Neural progenitor cell (in vitro differentiated cells): ENCODE results near the gene PLXNB1. TPM values are rescaled to one million over a fixed set of nuclear protein-coding genes. Genes with fewer than 3 reads are reported as not detected.

Source experiments
- DNase-seq: peaks from one replicate; pipeline ENCODE4 v3.0.0-alpha.2; 2016; ENCODE audit warnings: low spot score
- H2AFZ ChIP-seq: fragments of 200-600 bp; sonication (generic); replicated peaks from 2 replicates; pipeline ENCODE4 v1.6.1; 2016; ENCODE audit warnings: antibody characterized with exemption
- H3F3A ChIP-seq: fragments of 200-600 bp; sonication (generic); 2 replicates; pipeline ENCODE4 v1.6.1; 2016; ENCODE audit warnings: antibody characterized with exemption, low read depth
- H3K27ac ChIP-seq: fragments of 200-600 bp; sonication (generic); 2 replicates; pipeline ENCODE4 v1.5.1; 2016; ENCODE audit warnings: mild to moderate bottlenecking
- H3K27me3 ChIP-seq: fragments of 200-600 bp; sonication (generic); 2 replicates; pipeline ENCODE4 v1.6.1; 2016; ENCODE audit warnings: mild to moderate bottlenecking, moderate library complexity
- H3K36me3 ChIP-seq: fragments of 200-600 bp; sonication (generic); 2 replicates; pipeline ENCODE4 v1.5.1; 2016
- H3K4me1 ChIP-seq: fragments of 200-600 bp; sonication (generic); 2 replicates; pipeline ENCODE4 v1.6.1; 2016; ENCODE audit warnings: mixed run types
- H3K4me2 ChIP-seq: fragments of 200-600 bp; sonication (generic); 2 replicates; pipeline ENCODE4 v1.6.1; 2016
- H3K4me3 ChIP-seq: fragments of 200-600 bp; sonication (generic); 2 replicates; pipeline ENCODE4 v1.5.1; 2016
- H3K79me2 ChIP-seq: fragments of 200-600 bp; sonication (generic); 2 replicates; pipeline ENCODE4 v1.6.1; 2016; ENCODE audit warnings: low read depth
- H3K9ac ChIP-seq: fragments of 200-600 bp; sonication (generic); 2 replicates; pipeline ENCODE4 v1.6.1; 2016
- H3K9me3 ChIP-seq: fragments of 200-600 bp; sonication (generic); 2 replicates; pipeline ENCODE4 v1.5.1; 2016; ENCODE audit warnings: low read depth
- H4K20me1 ChIP-seq: fragments of 200-600 bp; sonication (generic); 2 replicates; pipeline ENCODE4 v1.6.1; 2016; ENCODE audit warnings: low read depth
- H3K27ac Mint-ChIP-seq: 3 replicates; pipeline ENCODE4 v1.8.0; 2021; ENCODE audit warnings: mixed read lengths
- H3K27me3 Mint-ChIP-seq: 2 replicates; pipeline ENCODE4 v1.8.0; 2022; ENCODE audit warnings: low read depth, mild to moderate bottlenecking, inconsistent platforms, moderate library complexity, mixed read lengths; ENCODE audit not compliant: insufficient read depth
- H3K36me3 Mint-ChIP-seq: 3 replicates; pipeline ENCODE4 v1.8.0; 2021; ENCODE audit warnings: mixed read lengths
- H3K4me1 Mint-ChIP-seq: 3 replicates; pipeline ENCODE4 v1.8.0; 2021; ENCODE audit warnings: mixed read lengths
- H3K4me3 Mint-ChIP-seq: 3 replicates; pipeline ENCODE4 v1.8.0; 2021; ENCODE audit warnings: mild to moderate bottlenecking, moderate library complexity, mixed read lengths
- H3K9me3 Mint-ChIP-seq: 3 replicates; pipeline ENCODE4 v1.8.0; 2020; ENCODE audit warnings: mixed read lengths
- EZH2 ChIP-seq: fragments of 200-600 bp; sonication (generic); IDR thresholded peaks from 2 replicates; pipeline ENCODE4 v1.6.1; 2017; ENCODE audit warnings: antibody characterized with exemption, mild to moderate bottlenecking, moderate library complexity
- EZH2phosphoT487 ChIP-seq: fragments of 200-600 bp; sonication (generic); IDR thresholded peaks from 2 replicates; pipeline ENCODE4 v1.6.1; 2017; ENCODE audit warnings: antibody characterized with exemption
- total RNA-seq: library from RNA; depleted of rRNA; stranded (reverse); fragments of >200 nt; gene quantifications from 2 replicates; pipeline ENCODE4 v1.2.3, GENCODE V29; 2015; ENCODE audit warnings: low replicate concordance
- TF ChIP-seq, protein P1 (sequence below): fragments of 200-600 bp; sonication (generic); IDR thresholded peaks from 2 replicates; pipeline ENCODE4 v1.5.1; 2017; ENCODE audit warnings: antibody characterized with exemption, mild to moderate bottlenecking

The PLXNB1 gene
- total RNA-seq, 1 donor from 2014 or later: 53.6 TPM

DNA sequence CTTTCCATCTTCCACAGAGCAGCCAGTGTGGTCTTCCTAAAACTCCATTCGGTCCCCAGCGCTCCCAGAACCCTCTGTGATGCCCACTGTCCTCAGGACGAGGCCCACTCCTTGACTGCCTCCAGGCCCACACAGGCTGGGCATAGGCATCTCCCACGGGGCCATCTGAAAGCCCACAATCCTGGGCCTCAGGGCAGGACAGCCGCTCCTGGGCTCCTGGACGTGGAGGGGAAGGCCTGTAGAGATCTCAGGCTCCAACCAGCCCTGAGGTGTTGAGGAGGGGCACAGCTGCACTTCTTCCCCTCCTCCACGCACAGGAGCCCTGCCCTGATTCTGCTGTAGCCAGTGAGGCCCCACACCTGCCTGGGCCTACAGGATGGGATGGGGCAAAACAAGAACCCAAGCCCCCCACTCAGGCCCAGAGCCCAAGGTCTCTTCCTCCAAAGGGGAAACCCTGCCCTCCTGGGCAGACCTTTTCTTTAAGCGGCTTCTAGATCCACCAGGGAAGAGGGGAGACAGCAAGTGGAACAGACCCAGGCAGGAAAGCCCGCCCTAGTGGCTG, 48.2 kb upstream of the PLXNB1 start:
- no peaks in the 10 kb centered on the region for H3K27me3 ChIP-seq
- H3K36me3 ChIP-seq: no peaks in the 10 kb centered on the region
- no peak overlapping the region for H3K27ac ChIP-seq
- H3K4me3 ChIP-seq: no peak overlapping the region
- H3K36me3 Mint-ChIP-seq: peaks cover 3% of the 10 kb centered on the region
- no peak overlapping the region for H2AFZ ChIP-seq
- no peaks in the 10 kb centered on the region for H3K9me3 Mint-ChIP-seq
- peaks cover 25% of the 10 kb centered on the region for H3F3A ChIP-seq
- H3K4me3 Mint-ChIP-seq: no peak overlapping the region
- TF ChIP-seq EZH2: no peak
- no peak for TF ChIP-seq EZH2phosphoT487
- TF ChIP-seq, protein P1, sequence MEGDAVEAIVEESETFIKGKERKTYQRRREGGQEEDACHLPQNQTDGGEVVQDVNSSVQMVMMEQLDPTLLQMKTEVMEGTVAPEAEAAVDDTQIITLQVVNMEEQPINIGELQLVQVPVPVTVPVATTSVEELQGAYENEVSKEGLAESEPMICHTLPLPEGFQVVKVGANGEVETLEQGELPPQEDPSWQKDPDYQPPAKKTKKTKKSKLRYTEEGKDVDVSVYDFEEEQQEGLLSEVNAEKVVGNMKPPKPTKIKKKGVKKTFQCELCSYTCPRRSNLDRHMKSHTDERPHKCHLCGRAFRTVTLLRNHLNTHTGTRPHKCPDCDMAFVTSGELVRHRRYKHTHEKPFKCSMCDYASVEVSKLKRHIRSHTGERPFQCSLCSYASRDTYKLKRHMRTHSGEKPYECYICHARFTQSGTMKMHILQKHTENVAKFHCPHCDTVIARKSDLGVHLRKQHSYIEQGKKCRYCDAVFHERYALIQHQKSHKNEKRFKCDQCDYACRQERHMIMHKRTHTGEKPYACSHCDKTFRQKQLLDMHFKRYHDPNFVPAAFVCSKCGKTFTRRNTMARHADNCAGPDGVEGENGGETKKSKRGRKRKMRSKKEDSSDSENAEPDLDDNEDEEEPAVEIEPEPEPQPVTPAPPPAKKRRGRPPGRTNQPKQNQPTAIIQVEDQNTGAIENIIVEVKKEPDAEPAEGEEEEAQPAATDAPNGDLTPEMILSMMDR: no peak
- no peaks in the 10 kb centered on the region for H3K79me2 ChIP-seq
- no peaks in the 10 kb centered on the region for H3K27me3 Mint-ChIP-seq
- no peak for DNase-seq
- H3K27ac Mint-ChIP-seq: peak overlapping the region; percentile 78
- H3K9ac ChIP-seq: no peak overlapping the region
- peaks cover 20% of the 10 kb centered on the region for H3K4me1 ChIP-seq
- H3K4me1 Mint-ChIP-seq: peaks cover 21% of the 10 kb centered on the region
- no peak overlapping the region for H3K4me2 ChIP-seq
- no peaks in the 10 kb centered on the region for H4K20me1 ChIP-seq
- H3K9me3 ChIP-seq: no peaks in the 10 kb centered on the region

DNA sequence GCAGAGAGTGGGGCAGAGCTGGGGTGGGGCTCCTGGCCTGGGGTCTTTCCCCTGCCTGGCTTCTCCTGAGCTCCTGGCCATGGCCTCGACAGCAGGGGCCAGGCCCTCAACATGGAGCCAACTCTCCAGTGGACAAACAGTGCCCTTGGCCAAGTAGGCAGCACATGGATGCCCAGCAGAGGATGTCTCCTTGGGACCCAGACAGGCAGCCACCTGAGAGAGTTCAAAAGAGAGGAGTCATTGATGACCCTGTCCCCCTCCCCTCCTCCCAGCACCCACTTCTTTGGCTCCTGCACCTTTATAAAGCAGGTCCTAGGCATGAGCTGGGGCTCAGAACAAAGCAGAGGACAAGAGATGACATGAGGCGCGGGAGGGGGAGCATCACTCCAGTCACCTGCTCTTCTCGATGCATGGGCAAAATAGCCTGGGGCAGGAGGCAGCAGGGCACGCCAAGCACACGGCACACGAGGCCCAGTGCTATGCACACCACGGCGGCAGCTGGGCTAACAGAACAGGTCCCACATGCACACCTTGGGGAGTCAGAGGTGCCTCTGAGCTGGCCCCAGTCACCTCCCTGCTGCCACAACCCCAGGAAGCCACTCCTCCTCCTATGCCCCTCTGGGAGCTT, 46.7 kb upstream of the PLXNB1 start:
- Histone ChIP-seq H3K27me3 (no peaks in the 10 kb centered on the region), H3K4me1 (peaks cover 29% of the 10 kb centered on the region), H3K4me2 (no peak overlapping the region), H3K36me3 (no peaks in the 10 kb centered on the region), H4K20me1 (no peaks in the 10 kb centered on the region), H3F3A (peaks cover 29% of the 10 kb centered on the region), H3K4me3 (no peak overlapping the region), H3K27ac (no peak overlapping the region), H3K9ac (no peak overlapping the region), H3K79me2 (peaks cover 14% of the 10 kb centered on the region), H3K9me3 (no peaks in the 10 kb centered on the region), H2AFZ (no peak overlapping the region)
- no peaks in the 10 kb centered on the region for H3K27me3 Mint-ChIP-seq
- no peak for DNase-seq
- H3K4me1 Mint-ChIP-seq: peaks cover 26% of the 10 kb centered on the region
- no peak overlapping the region for H3K4me3 Mint-ChIP-seq
- H3K27ac Mint-ChIP-seq: no peak overlapping the region
- no peaks in the 10 kb centered on the region for H3K9me3 Mint-ChIP-seq
- TF ChIP-seq, protein P1: no peak
- TF ChIP-seq EZH2phosphoT487: no peak
- TF ChIP-seq EZH2: no peak
- peaks cover 3% of the 10 kb centered on the region for H3K36me3 Mint-ChIP-seq

DNA sequence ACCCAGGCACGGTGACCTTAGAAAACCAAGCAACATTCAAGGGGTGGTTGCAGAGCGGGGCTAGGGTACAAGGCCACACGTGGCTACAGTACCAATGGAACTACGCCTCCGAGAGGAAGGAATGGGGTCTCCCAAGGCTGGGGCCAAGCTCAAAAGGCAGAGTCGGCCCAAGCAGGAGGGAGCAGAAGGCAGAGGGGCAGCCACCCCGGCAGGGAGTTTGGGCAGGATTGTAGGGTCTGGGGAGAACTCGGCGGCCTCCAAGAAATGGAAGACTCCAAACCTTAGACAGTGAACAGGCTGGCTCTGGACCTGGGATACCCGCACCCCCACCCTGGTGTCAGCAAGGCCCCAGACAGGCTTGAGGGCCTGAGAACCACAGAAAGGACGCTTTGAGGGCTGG, 45.3 kb upstream of the PLXNB1 start:
- Histone ChIP-seq H2AFZ (no peak overlapping the region), H4K20me1 (no peaks in the 10 kb centered on the region), H3K9me3 (no peaks in the 10 kb centered on the region), H3K4me3 (no peak overlapping the region), H3K27ac (no peak overlapping the region), H3K27me3 (no peaks in the 10 kb centered on the region), H3K79me2 (peaks cover 28% of the 10 kb centered on the region), H3K4me2 (peak overlapping the region; percentile 57), H3F3A (peaks cover 29% of the 10 kb centered on the region), H3K4me1 (peaks cover 29% of the 10 kb centered on the region), H3K36me3 (no peaks in the 10 kb centered on the region), H3K9ac (no peak overlapping the region)
- H3K27ac Mint-ChIP-seq: peak overlapping the region; percentile 91
- TF ChIP-seq EZH2phosphoT487 (no peak), EZH2 (no peak)
- TF ChIP-seq, protein P1: no peak
- no peak for DNase-seq
- peaks cover 2% of the 10 kb centered on the region for H3K36me3 Mint-ChIP-seq
- H3K4me1 Mint-ChIP-seq: peaks cover 26% of the 10 kb centered on the region
- H3K27me3 Mint-ChIP-seq: no peaks in the 10 kb centered on the region
- no peak overlapping the region for H3K4me3 Mint-ChIP-seq
- no peaks in the 10 kb centered on the region for H3K9me3 Mint-ChIP-seq
